DMS153 (cell line): ENCODE results near the gene SIGLEC15.
A peak's percentile ranks its signal among the peaks of the same experiment; 100 is the strongest.

Experiments
- DNase-seq: peaks from one replicate; lab custom pipeline; 2025; lab: John Stamatoyannopoulos, UW

The SIGLEC15 gene

GRCh38 chr18:45879681-45880655 is 54.5 kb downstream of the SIGLEC15 start:
- DNase-seq: peak; percentile 15

DNA sequence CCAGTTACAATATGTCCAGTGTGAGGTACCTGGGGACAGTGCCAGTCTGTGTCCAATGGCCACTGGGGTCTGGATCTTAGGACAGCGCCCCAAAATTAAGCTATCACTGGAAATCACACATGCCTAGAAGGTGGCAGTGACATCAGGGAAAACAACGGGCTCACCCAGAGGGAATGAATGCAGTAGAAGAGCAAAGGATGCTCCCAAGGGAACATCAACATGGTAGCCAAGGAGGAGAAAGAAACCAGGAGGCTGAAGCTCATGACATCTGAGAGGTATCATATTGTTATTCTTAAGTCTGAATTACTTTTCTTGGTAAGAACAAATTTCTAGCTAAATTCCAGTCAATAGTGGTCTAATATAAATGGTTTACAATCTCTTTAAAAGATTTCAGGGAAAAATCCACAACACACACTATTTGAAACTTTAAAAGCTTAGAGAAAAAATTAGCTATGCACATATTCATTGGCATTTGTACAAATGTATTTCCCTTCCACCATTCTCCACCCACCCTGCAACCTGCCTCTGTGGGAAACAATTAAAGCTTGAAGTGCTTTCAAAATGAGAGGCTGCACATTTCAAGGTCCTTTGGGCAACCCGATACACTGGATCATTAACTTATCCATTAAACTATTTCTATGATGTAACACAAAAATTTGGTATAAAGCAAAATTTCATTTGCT is 55.5 kb downstream of the SIGLEC15 start:
- DNase-seq: no peak

DNA sequence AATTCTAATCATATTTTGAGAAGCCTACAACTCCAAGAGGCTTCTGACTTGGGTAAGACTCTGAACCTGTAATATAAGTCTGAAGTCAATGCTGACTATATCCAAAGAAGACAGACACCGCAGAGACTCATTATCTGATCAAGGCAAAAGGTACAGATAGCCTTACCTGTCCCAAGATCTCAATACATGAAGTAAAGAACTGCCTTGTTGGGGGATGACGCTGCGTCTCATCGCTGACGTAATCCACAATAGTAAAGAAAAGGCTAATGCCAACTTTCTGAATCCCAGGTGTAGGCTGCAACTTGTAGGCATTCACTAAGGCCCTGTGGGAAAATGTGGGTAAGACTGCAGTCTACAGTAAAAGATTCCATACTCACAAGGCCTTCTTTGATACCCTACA is 62.1 kb downstream of the SIGLEC15 start:
- no peak for DNase-seq

- DNase-seq: no peak
These were observed 64.1 kb downstream of the SIGLEC15 start for GRCh38 chr18:45889419-45890064.

DNA sequence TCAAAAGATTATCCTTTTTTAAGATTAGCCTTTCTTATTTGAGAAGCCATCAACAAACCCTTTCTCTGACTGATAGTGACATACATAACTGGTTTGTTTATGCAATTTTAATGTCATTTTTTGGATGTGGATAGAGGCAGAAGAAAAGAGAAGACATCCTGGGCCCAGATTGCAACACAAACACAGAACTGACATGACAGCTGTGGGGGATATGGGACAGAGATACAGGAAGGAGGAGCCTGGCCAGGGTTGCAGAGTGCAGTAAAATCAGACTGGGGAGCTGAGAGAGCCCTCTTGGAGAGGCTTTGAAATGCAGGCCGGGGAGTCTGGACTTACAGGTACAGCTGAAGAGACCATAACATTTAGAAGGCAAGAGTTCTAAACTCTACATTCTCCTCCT is 65.1 kb downstream of the SIGLEC15 start:
- no peak for DNase-seq

GRCh38 chr18:45891806-45892205 is 66.3 kb downstream of the SIGLEC15 start:
- DNase-seq: no peak
